NCI-H510A treated with DMSO at 0.1 percent for 48 hours (cell line): ENCODE results near the gene PLEKHM2.
A peak's percentile ranks its signal among the peaks of the same experiment; 100 is the strongest.
"Not testable (repeated sequence)": the region's sequence is repeated elsewhere in the genome, so short reads cannot be mapped to it uniquely, and the experiment has no call there.

Source experiments
- DNase-seq: peaks from one replicate; lab custom pipeline; 2025; lab: John Stamatoyannopoulos, UW

Gene PLEKHM2, protein sequence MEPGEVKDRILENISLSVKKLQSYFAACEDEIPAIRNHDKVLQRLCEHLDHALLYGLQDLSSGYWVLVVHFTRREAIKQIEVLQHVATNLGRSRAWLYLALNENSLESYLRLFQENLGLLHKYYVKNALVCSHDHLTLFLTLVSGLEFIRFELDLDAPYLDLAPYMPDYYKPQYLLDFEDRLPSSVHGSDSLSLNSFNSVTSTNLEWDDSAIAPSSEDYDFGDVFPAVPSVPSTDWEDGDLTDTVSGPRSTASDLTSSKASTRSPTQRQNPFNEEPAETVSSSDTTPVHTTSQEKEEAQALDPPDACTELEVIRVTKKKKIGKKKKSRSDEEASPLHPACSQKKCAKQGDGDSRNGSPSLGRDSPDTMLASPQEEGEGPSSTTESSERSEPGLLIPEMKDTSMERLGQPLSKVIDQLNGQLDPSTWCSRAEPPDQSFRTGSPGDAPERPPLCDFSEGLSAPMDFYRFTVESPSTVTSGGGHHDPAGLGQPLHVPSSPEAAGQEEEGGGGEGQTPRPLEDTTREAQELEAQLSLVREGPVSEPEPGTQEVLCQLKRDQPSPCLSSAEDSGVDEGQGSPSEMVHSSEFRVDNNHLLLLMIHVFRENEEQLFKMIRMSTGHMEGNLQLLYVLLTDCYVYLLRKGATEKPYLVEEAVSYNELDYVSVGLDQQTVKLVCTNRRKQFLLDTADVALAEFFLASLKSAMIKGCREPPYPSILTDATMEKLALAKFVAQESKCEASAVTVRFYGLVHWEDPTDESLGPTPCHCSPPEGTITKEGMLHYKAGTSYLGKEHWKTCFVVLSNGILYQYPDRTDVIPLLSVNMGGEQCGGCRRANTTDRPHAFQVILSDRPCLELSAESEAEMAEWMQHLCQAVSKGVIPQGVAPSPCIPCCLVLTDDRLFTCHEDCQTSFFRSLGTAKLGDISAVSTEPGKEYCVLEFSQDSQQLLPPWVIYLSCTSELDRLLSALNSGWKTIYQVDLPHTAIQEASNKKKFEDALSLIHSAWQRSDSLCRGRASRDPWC

DNA sequence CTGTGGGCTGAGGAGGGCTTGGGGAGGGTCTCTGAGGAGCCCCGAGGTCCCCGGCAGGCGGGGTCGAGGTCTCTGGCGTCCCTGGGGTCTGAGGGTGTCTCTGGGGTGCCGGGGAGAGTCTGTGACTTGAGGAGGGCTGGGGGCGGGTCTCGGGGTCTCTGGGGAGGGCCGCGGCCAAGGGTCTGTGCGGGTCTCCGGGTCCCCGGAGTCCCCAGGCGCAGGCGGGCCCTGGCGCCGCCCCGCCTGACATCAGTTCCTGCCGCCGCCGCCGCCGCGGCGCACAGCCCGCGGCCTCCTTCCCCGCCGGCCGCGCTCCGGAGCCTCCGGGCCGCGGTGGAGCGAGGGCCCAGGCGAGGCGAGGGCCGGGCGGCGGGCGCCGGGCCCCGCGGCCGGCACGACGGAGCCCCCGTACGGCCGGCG, at the start of gene PLEKHM2:
Gene PLEKHM2, plus strand, starts transcription at position 279 of the 420 bp plus-strand sequence. CDS start 239 bp downstream, outside the sequence.
- peak; percentile 42 for DNase-seq

DNA sequence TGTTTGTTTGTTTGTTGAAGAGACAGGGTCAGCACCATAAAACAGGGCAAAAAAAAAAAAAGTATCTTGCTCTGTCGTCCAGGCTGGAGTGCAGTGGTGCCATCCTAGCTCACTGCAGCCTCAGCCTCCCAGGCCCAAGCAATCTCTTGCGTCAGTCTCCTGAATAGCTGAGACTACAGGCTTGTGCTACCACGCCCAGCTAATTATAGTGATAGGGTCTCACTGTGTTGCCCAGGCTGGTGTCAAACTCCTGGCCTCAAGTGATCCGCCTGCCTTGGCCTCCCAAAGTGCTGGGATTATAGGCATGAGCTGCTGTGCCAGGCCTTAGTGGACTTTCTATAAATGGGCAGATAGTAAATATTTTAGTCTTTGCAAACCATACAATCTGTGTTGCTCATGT, 47.7 kb upstream of the PLEKHM2 start:
- no peak for DNase-seq

DNA sequence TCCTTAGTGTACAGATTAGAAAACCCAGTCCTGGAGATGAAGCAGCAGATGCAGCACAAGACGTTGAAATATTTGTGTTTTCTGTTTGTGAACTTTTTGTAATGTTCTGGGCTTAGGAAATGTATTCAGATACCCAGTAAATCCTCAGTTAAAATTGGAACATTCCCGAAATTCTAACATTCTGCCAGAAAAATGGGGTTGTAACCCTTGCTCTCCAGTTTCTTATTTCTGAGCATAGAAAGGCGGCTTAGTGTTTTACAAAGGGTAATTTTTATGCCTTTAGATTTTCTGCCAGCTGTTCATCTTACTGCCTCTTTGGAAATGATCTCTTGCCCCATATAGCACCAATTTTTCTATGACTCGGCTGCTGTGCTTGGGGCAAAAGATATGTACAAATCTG, 46.3 kb upstream of the PLEKHM2 start:
- no peak for DNase-seq

DNA sequence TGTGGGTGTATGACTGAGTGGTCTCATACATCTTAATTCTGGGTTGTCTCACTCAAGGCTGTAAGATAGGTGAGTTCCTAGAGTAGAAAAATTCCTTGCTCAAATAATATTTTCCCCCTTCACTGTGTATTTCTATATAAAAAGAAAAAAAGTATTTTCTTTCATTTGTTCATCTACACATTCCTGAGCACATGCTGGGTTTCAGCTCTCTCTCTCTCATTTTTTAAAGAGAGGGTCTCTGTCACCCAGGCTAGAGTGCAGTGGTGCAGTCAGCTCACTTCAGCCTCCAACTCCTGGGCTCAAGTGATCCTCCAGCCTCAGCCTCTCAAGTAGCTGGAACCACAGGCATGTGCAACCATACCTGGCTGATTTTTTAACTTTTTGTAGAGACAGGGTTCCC, 44.9 kb upstream of the PLEKHM2 start:
- no peak for DNase-seq

DNA sequence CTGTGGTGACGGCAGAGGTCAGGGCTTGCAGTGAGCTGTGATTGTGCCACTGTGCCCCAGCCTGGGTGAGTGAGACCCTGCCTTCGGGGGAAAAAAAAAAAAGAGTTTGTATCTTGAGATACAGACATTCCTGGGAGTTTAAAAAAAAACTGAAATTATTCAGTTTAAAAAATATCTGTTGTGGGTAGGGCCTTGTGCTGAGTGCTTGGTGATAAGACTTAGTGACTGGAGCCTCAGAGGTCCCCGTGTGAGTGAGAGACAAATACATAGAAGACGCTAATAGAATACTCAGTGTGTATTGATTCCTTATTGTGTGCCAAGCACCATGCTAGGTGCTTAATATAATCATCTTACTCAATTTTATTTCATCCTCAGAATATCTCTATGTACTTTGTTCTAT, 44.2 kb upstream of the PLEKHM2 start:
- DNase-seq = no peak

DNA sequence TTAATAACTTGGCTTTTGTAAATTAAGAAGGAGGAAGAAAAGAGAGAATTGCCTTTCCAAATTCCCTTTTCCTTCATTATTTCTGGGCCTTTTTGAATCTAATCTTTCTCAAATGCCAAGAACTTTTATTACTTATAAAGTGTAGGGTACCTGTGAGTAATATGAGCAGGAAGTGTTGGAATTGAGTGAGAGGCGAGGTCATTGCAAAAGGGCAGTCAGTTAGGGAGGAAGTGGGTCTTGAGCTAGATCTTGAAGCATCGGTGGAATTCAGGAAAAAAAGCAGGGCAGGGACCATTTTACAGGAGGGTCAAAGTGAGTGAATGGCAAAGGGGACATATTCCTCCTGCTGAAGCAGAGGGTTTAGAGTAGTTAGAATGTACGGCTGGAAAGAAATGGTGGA, 43.5 kb upstream of the PLEKHM2 start:
- DNase-seq = no peak

DNA sequence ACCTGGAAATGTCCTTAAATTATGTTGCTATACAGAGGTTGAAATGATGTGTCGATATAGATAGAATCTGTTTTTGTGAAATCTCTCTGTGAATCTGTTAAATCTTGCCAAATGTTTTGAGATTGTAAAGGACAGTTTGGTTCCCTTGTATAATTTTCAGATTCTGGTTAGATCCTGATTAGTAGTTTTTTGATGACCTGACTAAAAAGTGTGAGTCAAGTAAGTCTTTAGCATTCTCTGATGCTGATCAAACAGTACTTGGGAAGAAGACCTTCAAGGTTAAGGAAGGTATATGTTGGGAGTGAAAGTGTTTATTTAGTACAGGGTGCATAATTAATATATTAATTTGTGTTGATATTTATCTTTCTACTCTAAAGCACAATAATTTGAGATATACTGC, 34.2 kb upstream of the PLEKHM2 start:
- DNase-seq = no peak

DNA sequence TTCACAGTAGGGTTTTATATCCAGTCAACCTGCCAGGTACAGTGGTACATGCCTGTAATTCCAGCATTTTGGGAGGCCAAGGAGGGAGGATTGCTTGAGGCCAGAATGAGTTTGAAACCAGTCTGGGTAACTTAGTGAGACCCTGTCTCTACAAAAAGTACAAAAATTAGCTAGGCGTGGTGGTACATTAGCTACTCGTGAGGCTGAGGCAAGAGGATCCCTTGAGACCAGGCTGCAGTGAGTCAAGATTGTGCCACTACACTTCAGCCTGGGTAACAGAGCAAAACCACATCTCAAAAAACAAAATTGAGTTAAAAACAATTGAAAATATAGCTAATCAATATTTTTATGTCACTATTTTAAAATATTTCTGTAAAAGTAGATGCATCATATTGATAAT, 33.7 kb upstream of the PLEKHM2 start:
- no peak for DNase-seq

DNA sequence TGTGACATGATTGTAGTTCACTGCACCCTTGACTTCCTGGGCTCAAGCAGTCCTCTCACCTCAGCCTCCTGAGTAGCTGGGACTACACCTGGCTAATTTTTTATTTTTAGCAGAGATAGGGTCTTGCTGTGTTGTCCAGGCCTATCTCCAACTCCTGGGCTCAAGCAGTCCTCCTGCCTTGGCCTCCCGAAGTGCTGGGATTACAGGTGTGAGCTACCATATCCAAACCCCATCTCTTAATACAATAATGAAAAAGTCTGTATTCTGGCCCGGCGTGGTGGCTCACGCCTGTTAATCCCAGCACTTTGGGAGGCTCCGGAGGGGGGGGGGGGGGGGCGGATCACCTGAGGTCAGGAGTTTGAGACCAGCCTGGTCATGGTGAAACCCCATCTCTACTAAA, 32.0 kb upstream of the PLEKHM2 start:
- DNase-seq = not testable (repeated sequence)

DNA sequence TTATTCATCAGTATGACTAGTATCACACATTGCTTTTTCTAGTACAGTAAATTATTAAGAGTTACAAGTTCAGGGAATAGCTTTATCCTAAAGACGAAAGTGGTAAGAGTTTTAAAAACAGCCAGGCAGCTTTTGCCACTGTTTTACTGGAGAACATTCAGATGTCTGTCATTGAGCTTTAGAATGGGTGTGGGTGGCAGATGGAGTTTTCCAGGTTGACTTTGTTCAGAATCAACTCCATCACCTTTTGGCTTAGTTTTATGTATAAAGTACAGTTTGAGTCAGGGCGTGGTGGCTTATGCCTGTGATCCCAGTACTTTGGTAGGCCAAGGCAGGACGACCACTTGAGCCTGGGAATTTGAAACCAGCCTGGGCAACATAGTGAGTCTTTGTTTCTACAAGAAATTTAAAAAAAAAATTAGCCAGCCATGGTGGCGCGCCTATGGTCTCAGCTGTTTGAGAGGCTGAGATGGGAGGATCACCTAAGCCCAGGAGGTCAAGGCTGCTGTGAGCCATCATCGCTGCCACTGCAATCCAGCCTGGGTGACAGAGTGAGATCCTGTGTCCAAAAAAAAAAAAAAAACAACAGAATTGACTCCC, 29.9 kb upstream of the PLEKHM2 start:
- no peak for DNase-seq

DNA sequence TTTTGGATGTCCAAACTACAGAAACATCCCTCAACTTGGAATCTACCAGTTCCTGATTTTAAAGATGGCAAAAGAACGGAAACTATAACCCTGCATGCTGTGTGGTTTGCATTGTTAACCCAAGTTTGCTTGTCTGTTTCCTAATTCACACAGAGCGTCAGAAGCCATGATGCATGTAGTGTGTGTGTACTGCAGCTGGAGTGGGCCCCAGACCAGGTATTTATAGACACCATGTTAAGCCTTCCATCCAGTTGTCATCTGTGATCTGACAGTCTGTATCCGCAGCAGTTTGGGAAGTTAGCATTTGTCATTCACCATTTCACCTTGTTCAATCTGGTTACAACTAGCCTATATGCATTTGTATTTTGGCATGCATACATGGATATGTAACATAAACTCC, 27.7 kb upstream of the PLEKHM2 start:
- DNase-seq = no peak

DNA sequence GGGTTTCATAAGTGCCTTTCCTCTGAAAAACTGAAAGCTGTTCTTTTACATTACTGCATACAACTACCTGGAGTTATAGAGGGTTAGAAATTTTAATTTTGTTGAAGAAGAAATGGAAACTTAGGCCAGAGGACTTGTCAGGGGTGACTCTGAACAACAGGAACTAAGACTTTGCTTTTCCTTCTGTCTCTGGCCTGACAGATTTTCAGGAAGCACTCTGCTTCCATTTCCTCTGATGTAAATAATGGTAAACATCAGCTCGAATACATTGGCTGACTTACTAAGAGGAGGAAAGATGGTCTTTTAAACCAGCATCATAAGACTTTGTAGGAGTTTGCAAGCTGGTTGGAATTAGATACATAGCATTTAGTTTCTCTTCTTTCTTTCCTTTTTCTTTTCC, 27.1 kb upstream of the PLEKHM2 start:
- no peak for DNase-seq

DNA sequence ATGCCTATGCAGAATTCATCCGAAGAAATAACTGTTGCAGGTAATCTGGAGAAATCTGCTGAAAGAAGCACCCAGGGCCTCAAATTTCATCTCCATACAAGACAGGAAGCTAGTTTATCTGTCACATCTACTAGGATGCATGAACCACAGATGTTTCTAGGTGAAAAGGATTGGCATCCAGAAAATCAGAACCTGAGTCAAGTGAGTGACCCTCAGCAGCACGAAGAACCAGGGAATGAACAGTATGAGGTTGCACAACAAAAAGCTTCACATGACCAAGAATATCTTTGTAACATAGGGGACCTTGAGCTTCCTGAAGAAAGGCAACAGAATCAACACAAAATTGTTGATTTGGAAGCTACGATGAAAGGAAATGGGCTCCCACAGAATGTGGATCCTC, 24.0 kb upstream of the PLEKHM2 start:
- DNase-seq = no peak

DNA sequence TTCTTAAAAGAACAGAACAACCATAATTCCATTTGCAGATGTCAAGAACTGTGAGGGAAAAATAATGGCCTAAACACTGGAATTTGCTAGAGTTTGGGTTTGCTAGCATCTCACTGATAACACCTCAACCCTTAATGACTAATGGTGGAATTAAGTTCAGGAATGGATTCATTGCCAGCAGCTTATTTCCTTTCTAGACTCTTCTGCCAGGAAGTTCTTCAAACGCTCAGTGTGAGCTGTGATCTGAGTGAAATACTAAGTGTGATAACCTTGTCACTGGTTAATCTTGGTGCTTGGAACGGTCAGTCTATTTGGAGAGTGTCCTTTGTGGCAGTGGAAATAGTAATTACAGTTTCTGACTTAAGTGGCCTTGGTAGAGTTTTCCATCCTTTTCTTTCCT, 21.6 kb upstream of the PLEKHM2 start:
- no peak for DNase-seq

DNA sequence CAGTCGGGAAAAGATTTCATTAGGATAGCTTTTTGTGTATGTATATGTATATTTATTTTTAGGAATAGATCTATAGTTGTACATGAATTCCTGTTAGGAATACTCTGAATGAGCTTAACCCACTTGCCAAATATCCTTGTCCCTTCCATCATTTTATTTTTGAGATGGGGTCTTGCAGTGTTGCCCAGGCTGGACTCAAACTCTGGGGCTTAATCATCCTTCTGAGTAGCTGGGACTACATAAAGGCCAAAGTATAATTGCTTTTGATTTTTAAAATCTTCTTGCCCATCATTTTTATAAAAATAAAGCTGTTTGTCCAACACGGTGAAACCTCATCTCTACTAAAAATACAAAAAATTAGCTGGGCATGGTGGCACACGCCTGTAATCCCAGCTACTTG, 20.2 kb upstream of the PLEKHM2 start:
- no peak for DNase-seq

DNA sequence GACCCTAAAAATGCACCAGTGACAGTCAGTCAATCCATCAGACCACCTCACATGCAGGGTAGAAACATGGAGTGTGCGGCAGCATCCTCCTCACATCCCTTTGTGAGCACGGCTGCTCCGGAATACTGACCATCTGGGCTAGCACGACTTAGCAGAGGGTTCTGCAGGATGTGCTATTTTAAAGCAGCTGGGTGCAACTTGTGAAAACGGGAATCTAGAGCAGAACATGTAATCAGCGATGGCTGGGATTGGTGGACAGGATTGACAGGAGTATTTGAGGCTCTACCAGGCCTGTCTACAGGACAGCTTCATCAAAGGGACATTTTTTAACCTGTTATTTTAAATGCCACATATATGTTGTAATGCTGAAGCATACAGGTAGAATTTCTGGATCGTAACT, 16.8 kb upstream of the PLEKHM2 start:
- no peak for DNase-seq

DNA sequence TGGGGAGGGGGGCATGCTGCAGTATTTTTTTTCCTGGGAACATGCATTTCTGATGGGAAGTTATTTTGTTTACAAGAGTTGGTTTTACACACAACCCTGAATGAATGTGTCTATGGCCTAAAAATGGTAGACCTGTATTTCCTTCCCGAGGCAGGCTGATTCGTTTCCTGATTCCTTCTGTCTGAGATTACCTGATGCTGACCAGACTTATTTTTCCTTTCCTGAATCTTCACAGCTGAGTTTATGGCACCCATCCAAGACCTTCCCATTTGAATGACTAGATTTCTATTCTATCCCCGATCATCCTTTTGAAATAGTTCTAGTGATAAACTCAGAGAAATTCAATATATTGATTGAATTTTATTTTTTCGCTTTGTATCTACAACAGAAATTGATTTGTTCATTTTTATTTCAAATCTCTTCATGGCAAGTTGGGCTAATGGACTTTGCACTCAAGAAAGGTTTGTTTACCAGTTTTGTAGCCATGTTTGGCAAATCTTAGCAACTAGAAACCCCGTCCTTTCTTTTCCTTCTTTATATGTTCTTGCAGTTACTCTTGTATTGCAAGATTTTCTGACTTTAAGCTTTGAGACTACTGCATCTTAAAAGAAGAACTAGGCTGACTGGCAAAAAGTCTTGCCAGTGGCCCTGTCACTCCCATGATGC, 15.9 kb upstream of the PLEKHM2 start:
- no peak for DNase-seq

DNA sequence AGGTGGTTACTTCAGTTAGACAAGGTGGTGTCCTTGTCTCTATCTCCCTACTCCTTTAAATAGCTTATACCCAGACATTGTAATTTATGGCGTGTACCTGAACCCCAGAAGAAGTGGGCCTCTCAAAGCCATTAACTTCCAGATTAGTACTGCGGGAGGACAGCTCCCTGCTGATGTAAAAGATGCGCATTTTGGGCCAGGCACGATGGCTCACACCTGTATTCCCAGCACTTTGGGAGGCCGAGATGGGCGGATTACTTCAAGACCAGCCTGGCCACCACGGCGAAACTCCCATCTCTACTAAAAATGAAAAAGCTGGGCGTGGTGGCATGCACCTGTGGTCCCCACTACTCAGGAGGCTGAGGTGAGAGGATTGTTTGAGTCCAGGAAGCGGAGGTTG, 15.0 kb upstream of the PLEKHM2 start:
- no peak for DNase-seq

DNA sequence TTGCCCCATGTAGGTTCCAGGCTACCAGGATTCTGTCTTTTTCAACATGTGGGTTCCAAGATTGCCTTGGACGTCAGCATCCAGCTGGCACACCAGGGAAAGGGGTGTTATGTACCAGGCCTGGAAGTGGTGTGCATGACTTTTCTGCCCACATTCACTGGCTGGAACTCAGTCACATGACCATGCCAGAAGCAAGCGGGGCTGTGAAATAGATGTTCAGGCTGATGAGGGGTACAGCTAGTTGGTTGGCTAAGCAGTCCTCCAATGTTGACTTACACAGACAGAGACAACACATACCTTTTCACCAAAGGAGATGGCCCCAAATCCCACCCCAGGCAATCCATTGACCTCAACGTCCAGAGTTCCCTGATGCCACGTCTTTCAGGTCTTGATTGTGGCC, 14.3 kb upstream of the PLEKHM2 start:
- DNase-seq = no peak

DNA sequence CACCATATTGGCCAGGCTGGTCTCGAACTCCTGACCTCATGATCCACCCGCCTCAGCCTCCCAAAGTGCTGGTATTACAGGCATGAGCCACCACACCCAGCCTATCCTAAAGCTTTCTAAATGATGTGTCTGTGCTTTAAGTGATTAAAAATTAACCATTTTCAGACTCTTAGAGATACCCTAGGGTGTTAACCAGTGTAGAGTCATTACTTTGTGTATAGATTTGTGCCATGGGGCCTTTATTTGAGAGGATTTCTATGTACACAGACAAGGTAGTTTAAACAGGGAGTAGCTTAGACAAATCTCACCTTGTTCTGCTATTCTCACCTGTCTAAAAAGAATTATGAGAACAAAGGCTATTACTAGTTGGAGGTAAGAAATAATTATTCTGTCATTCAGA, 12.7 kb upstream of the PLEKHM2 start:
- no peak for DNase-seq

DNA sequence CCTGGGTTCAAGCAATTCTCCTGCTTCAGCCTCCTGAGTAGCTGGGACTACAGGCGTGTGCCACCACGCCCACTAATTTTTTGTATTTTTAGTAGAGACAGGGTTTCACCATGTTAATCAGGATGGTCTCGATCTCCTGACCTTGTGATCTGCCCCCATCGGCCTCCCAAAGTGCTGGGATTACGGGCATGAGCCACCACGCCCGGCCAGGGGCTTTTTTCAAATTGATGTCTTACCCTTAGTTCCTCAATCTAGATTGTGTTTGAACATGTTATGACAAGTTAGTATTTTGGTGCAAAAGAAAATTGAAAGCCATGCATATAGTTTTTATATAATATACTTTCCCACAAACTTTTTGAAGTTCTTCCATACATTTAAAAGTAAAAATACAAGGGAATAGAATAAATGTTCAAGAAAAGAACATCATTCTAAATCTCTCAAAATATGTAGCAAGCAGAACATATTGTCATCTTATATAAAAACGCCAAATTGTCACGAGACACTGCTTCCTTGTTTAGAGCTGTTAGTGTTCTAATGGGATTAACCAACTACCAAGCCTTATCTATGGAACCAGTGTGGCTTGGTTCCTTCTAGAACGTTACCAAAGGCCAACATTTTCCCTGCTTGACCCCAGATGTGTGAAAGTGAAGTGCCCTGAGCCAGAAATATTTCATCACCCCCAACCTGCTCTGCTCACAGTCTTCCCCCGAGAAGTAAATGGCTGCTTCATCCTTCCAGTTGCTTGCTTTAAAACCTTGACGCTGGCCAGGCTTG, 9.5 kb upstream of the PLEKHM2 start:
- DNase-seq = no peak
